Measurements from ENCODE around the gene WDR75.
"Not testable (repeated sequence)": the region's sequence is repeated elsewhere in the genome, so short reads cannot be mapped to it uniquely, and the experiment has no call there.

The WDR75 gene

GRCh38 chr2:189424961-189425360 lies 16.3 kb upstream of the WDR75 start:
- no peak overlapping the region for H3K27ac ChIP-seq (ENCODE audit: low read length)
- no peaks in the 10 kb centered on the region for H3K79me2 ChIP-seq (ENCODE audit: insufficient read depth, low read length)
- TF ChIP-seq CTCF (IDR thresholded peaks at IDR 0.05; ENCODE audit: borderline replicate concordance, extremely low read depth, low read length, poor library complexity, severe bottlenecking) (no peak), EZH2 (IDR thresholded peaks at IDR 0.05; ENCODE audit: borderline replicate concordance, low read depth, low read length, severe bottlenecking) (no peak)
- H2AFZ ChIP-seq (ENCODE audit: low read depth, low read length), result no peak overlapping the region
- H3K4me3 ChIP-seq (ENCODE audit: low read depth in 1 of 2, low read length in 2 of 2), result no peak overlapping the region
- H3K9ac ChIP-seq (ENCODE audit: low read depth, low read length), result no peak overlapping the region
- no peaks in the 10 kb centered on the region for H4K20me1 ChIP-seq (ENCODE audit: insufficient read depth, low read length)
- no peaks in the 10 kb centered on the region for H3K36me3 ChIP-seq (ENCODE audit: insufficient read depth, low read length)
- peaks cover 1% of the 10 kb centered on the region for H3K27me3 ChIP-seq (ENCODE audit: insufficient read depth, low read length, poor library complexity)
- H3K9me3 ChIP-seq (ENCODE audit: insufficient read depth, low read length, severe bottlenecking), result no peaks in the 10 kb centered on the region
- H3K4me2 ChIP-seq (ENCODE audit: insufficient read depth, low read length), result no peak overlapping the region
- ATAC-seq (ENCODE audit: insufficient read depth, low read depth), result no peak
- DNase-seq, result no peak
- H3K4me1 ChIP-seq (ENCODE audit: insufficient read depth, low read length), result no peaks in the 10 kb centered on the region

GRCh38 chr2:189425676-189426075 lies 15.6 kb upstream of the WDR75 start:
- Histone ChIP-seq H3K4me2 (ENCODE audit: insufficient read depth, low read length) (no peak overlapping the region), H3K79me2 (ENCODE audit: insufficient read depth, low read length) (no peaks in the 10 kb centered on the region), H3K4me3 (ENCODE audit: low read depth in 1 of 2, low read length in 2 of 2) (no peak overlapping the region), H3K27ac (ENCODE audit: low read length) (no peak overlapping the region), H3K4me1 (ENCODE audit: insufficient read depth, low read length) (no peaks in the 10 kb centered on the region), H4K20me1 (ENCODE audit: insufficient read depth, low read length) (no peaks in the 10 kb centered on the region), H2AFZ (ENCODE audit: low read depth, low read length) (no peak overlapping the region), H3K9ac (ENCODE audit: low read depth, low read length) (no peak overlapping the region), H3K36me3 (ENCODE audit: insufficient read depth, low read length) (no peaks in the 10 kb centered on the region), H3K27me3 (ENCODE audit: insufficient read depth, low read length, poor library complexity) (peaks cover 5% of the 10 kb centered on the region), H3K9me3 (ENCODE audit: insufficient read depth, low read length, severe bottlenecking) (no peaks in the 10 kb centered on the region)
- DNase-seq (no peak), ATAC-seq (ENCODE audit: insufficient read depth, low read depth) (no peak)
- TF ChIP-seq CTCF (IDR thresholded peaks at IDR 0.05; ENCODE audit: borderline replicate concordance, extremely low read depth, low read length, poor library complexity, severe bottlenecking) (no peak), EZH2 (IDR thresholded peaks at IDR 0.05; ENCODE audit: borderline replicate concordance, low read depth, low read length, severe bottlenecking) (no peak)

- TF ChIP-seq EZH2 (IDR thresholded peaks at IDR 0.05; ENCODE audit: borderline replicate concordance, low read depth, low read length, severe bottlenecking) (no peak), CTCF (IDR thresholded peaks at IDR 0.05; ENCODE audit: borderline replicate concordance, extremely low read depth, low read length, poor library complexity, severe bottlenecking) (no peak)
- H3K4me3 ChIP-seq (ENCODE audit: low read depth in 1 of 2, low read length in 2 of 2), result no peak overlapping the region
- H3K27ac ChIP-seq (ENCODE audit: low read length), result no peak overlapping the region
- H3K36me3 ChIP-seq (ENCODE audit: insufficient read depth, low read length), result no peaks in the 10 kb centered on the region
- H3K79me2 ChIP-seq (ENCODE audit: insufficient read depth, low read length), result no peaks in the 10 kb centered on the region
- H4K20me1 ChIP-seq (ENCODE audit: insufficient read depth, low read length), result no peaks in the 10 kb centered on the region
- DNase-seq (no peak), ATAC-seq (ENCODE audit: insufficient read depth, low read depth) (no peak)
- H3K9ac ChIP-seq (ENCODE audit: low read depth, low read length), result no peak overlapping the region
- no peaks in the 10 kb centered on the region for H3K4me1 ChIP-seq (ENCODE audit: insufficient read depth, low read length)
- H2AFZ ChIP-seq (ENCODE audit: low read depth, low read length), result no peak overlapping the region
- peaks cover 5% of the 10 kb centered on the region for H3K27me3 ChIP-seq (ENCODE audit: insufficient read depth, low read length, poor library complexity)
- H3K4me2 ChIP-seq (ENCODE audit: insufficient read depth, low read length), result no peak overlapping the region
- no peaks in the 10 kb centered on the region for H3K9me3 ChIP-seq (ENCODE audit: insufficient read depth, low read length, severe bottlenecking)
Observed at GRCh38 chr2:189426886-189427285, 14.4 kb upstream of the WDR75 start.

GRCh38 chr2:189427872-189428271 lies 13.4 kb upstream of the WDR75 start:
- Histone ChIP-seq H3K27ac (ENCODE audit: low read length) (no peak overlapping the region), H3K4me1 (ENCODE audit: insufficient read depth, low read length) (no peaks in the 10 kb centered on the region), H3K4me3 (ENCODE audit: low read depth in 1 of 2, low read length in 2 of 2) (no peak overlapping the region), H3K4me2 (ENCODE audit: insufficient read depth, low read length) (no peak overlapping the region), H3K9ac (ENCODE audit: low read depth, low read length) (no peak overlapping the region), H3K79me2 (ENCODE audit: insufficient read depth, low read length) (no peaks in the 10 kb centered on the region), H3K9me3 (ENCODE audit: insufficient read depth, low read length, severe bottlenecking) (no peaks in the 10 kb centered on the region), H3K27me3 (ENCODE audit: insufficient read depth, low read length, poor library complexity) (peaks cover 5% of the 10 kb centered on the region), H3K36me3 (ENCODE audit: insufficient read depth, low read length) (no peaks in the 10 kb centered on the region), H4K20me1 (ENCODE audit: insufficient read depth, low read length) (no peaks in the 10 kb centered on the region), H2AFZ (ENCODE audit: low read depth, low read length) (no peak overlapping the region)
- no peak for ATAC-seq (ENCODE audit: insufficient read depth, low read depth)
- no peak for DNase-seq
- no peak for TF ChIP-seq CTCF (IDR thresholded peaks at IDR 0.05; ENCODE audit: borderline replicate concordance, extremely low read depth, low read length, poor library complexity, severe bottlenecking)

GRCh38 chr2:189430448-189430847 lies 10.8 kb upstream of the WDR75 start:
- not testable (repeated sequence) for H3K4me3 ChIP-seq (ENCODE audit: low read depth in 1 of 2, low read length in 2 of 2); H3K4me2 ChIP-seq (ENCODE audit: insufficient read depth, low read length)

More at GRCh38 chr2:189430448-189430847, 10.8 kb upstream of the WDR75 start:
- H3K27me3 ChIP-seq (ENCODE audit: insufficient read depth, low read length, poor library complexity); DNase-seq; H3K27ac ChIP-seq (ENCODE audit: low read length); H3K4me1 ChIP-seq (ENCODE audit: insufficient read depth, low read length); H3K36me3 ChIP-seq (ENCODE audit: insufficient read depth, low read length); H3K79me2 ChIP-seq (ENCODE audit: insufficient read depth, low read length); ATAC-seq (ENCODE audit: insufficient read depth, low read depth); H2AFZ ChIP-seq (ENCODE audit: low read depth, low read length); H3K9ac ChIP-seq (ENCODE audit: low read depth, low read length); H4K20me1 ChIP-seq (ENCODE audit: insufficient read depth, low read length); H3K9me3 ChIP-seq (ENCODE audit: insufficient read depth, low read length, severe bottlenecking): not testable (repeated sequence)
